OCI-LY7 (cell line): ENCODE measurements around the gene VASH2.

Experiments used
- CTCF ChIP-seq: fragments of 200-600 bp; sonication (generic); conservative IDR thresholded peaks from 2 replicates; pipeline ENCODE4 v1.5.1; 2014; ENCODE audit warnings: mild to moderate bottlenecking, antibody characterized with exemption, low read length, moderate library complexity, mixed read lengths
- EZH2phosphoT487 ChIP-seq: fragments of 200-600 bp; sonication (generic); IDR thresholded peaks from 2 replicates; pipeline ENCODE4 v1.6.1; 2018; ENCODE audit warnings: low read depth, borderline replicate concordance, mild to moderate bottlenecking, mixed run types, antibody characterized with exemption, low read length, moderate library complexity, mixed read lengths

DNA sequence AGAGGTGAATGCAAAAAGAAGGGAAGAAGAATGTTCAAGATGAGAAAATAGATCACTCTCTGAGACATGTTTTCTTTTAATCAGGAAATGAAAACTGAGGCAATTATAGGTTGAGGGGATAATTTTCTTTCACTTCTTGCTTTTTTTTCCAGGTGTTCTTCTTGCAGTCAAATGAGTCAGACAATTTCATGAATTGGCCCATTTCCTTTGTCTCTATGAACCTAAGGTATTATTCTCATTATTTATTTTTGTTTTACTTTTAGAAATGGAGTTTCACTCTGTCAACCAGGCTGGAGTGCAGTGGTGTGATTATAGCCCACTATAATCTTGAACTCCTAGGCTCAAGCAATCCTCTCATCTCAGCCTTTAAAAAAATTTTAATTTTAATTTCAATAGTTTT is 3.5 kb upstream of the VASH2 start:
- TF ChIP-seq CTCF = no peak
- TF ChIP-seq EZH2phosphoT487 = no peak
